Liver (tissue), 9 donors: ENCODE measurements around the gene NARS2. TPM values are rescaled to one million over a fixed set of nuclear protein-coding genes. Genes with fewer than 3 reads are reported as not detected.

Experiments used
- DNase-seq: peaks from one replicate; pipeline ENCODE4 v3.0.0-alpha.2; 2017; ENCODE audit warnings: low spot score
- H3K27ac ChIP-seq, 2 donors: one replicate each; pipeline ENCODE4 v1.7.0; 2013; ENCODE audit warnings: inconsistent platforms in 2 of 2, low read length in 2 of 2, control low read depth in 1 of 2, low read depth in 1 of 2, mild to moderate bottlenecking in 1 of 2
- H3K27me3 ChIP-seq, 4 donors: one replicate each; pipeline versions ENCODE4 v1.6.1 to v1.7.0; 2013; ENCODE audit warnings: low read length in 3 of 4, inconsistent platforms in 1 of 4, mild to moderate bottlenecking in 1 of 4, moderate library complexity in 1 of 4; ENCODE audit not compliant: control insufficient read depth in 4 of 4, insufficient read depth in 4 of 4
- H3K36me3 ChIP-seq, 4 donors: one replicate each; pipeline versions ENCODE4 v1.6.1 to v1.7.0; 2013; ENCODE audit warnings: low read length in 3 of 4, mild to moderate bottlenecking in 3 of 4, low read depth in 1 of 4, moderate library complexity in 1 of 4; ENCODE audit not compliant: control insufficient read depth in 4 of 4, insufficient read depth in 3 of 4
- H3K4me1 ChIP-seq, 4 donors: one replicate each; pipeline versions ENCODE4 v1.6.1 to v1.7.0; 2013; ENCODE audit warnings: low read length in 3 of 4, mild to moderate bottlenecking in 3 of 4, moderate library complexity in 1 of 4; ENCODE audit not compliant: control insufficient read depth in 4 of 4, insufficient read depth in 4 of 4
- H3K4me3 ChIP-seq, 3 donors: one replicate each; pipeline versions ENCODE4 v1.6.1 to v1.7.0; 2013; ENCODE audit warnings: low read length in 3 of 3, control low read depth in 1 of 3, low read depth in 1 of 3, mild to moderate bottlenecking in 1 of 3
- H3K9ac ChIP-seq, 2 donors: one replicate each; pipeline ENCODE4 v1.7.0; 2013; ENCODE audit warnings: low read length in 2 of 2, mild to moderate bottlenecking in 2 of 2, moderate library complexity in 2 of 2, control low read depth in 1 of 2, low read depth in 1 of 2
- H3K9me3 ChIP-seq, 4 donors: one replicate each; pipeline versions ENCODE4 v1.6.1 to v1.7.0; 2013; ENCODE audit warnings: low read length in 3 of 4; ENCODE audit not compliant: control insufficient read depth in 4 of 4
- EGR1 ChIP-seq, 2 donors: IDR thresholded peaks; 2 replicates each; pipeline ENCODE4 v1.6.1; 2016 to 2018; ENCODE audit warnings: antibody characterized with exemption in 2 of 2, low read depth in 2 of 2
- FOXA1 ChIP-seq: IDR thresholded peaks from 2 replicates; pipeline ENCODE4 v1.6.1; 2016; ENCODE audit warnings: antibody characterized with exemption
- FOXA2 ChIP-seq: IDR thresholded peaks from 2 replicates; pipeline ENCODE4 v1.6.1; 2016; ENCODE audit warnings: antibody characterized with exemption
- GABPA ChIP-seq, 2 donors: IDR thresholded peaks in 1 of 2; conservative IDR thresholded peaks in 1 of 2; 2 replicates each; pipeline ENCODE4 v1.6.1; 2016; ENCODE audit warnings: antibody characterized with exemption in 2 of 2, mild to moderate bottlenecking in 1 of 2, moderate library complexity in 1 of 2
- HNF4A ChIP-seq, 2 donors: conservative IDR thresholded peaks; 2 replicates each; pipeline ENCODE4 v1.6.1; 2016; ENCODE audit warnings: antibody characterized with exemption in 2 of 2, mild to moderate bottlenecking in 2 of 2
- HNF4G ChIP-seq: IDR thresholded peaks from 2 replicates; pipeline ENCODE4 v1.6.1; 2016; ENCODE audit warnings: antibody characterized with exemption
- JUND ChIP-seq, 2 donors: IDR thresholded peaks; 2 replicates each; pipeline ENCODE4 v1.6.1; 2016; ENCODE audit warnings: antibody characterized with exemption in 2 of 2
- NR2F2 ChIP-seq: IDR thresholded peaks from 2 replicates; pipeline ENCODE4 v1.6.1; 2016; ENCODE audit warnings: antibody characterized with exemption
- RAD21 ChIP-seq, 2 donors: IDR thresholded peaks; 2 replicates each; pipeline ENCODE4 v1.6.1; 2016; ENCODE audit warnings: antibody characterized with exemption in 2 of 2, mild to moderate bottlenecking in 2 of 2
- RXRA ChIP-seq, 2 donors: IDR thresholded peaks; 2 replicates each; pipeline ENCODE4 v1.6.1; 2017 to 2018; ENCODE audit warnings: antibody characterized with exemption in 2 of 2, mild to moderate bottlenecking in 1 of 2
- SP1 ChIP-seq: IDR thresholded peaks from 2 replicates; pipeline ENCODE4 v1.6.1; 2018; ENCODE audit warnings: antibody characterized with exemption, mild to moderate bottlenecking
- TAF1 ChIP-seq: conservative IDR thresholded peaks from 2 replicates; pipeline ENCODE4 v1.6.1; 2016; ENCODE audit warnings: antibody characterized with exemption, mild to moderate bottlenecking
- YY1 ChIP-seq: IDR thresholded peaks from 2 replicates; pipeline ENCODE4 v1.6.1; 2016; ENCODE audit warnings: antibody characterized with exemption, mild to moderate bottlenecking
- WGBS: extraction: QIAGEN DNeasy Blood & Tissue Kit; methylation state at CpG from one replicate; pipeline ENCODE4 v1.1.7; 2013; 5-methylcytosine and 5-hydroxymethylcytosine counted together
- polyA plus RNA-seq, 2 donors: library from polyadenylated mRNA; stranded (reverse) in 1 of 2; unstranded in 1 of 2; fragments of 200-250 nt in 1 of 2; fragments of >200 nt in 1 of 2; fragmentation: Nextera tagmentation in 1 of 2; extraction: Ambion mirVana in 1 of 2; gene quantifications; one replicate each; pipeline versions ENCODE4 v1.2.1 to v1.2.3, GENCODE V29; 2013 to 2015
- total RNA-seq, 2 donors: library from RNA; depleted of rRNA; stranded (reverse); fragments of >200 nt; gene quantifications; one replicate each; pipeline ENCODE4 v1.2.3, GENCODE V29; 2014
- TF ChIP-seq, protein P1 (sequence below): IDR thresholded peaks from 2 replicates; pipeline ENCODE4 v1.6.1; 2016; ENCODE audit warnings: antibody characterized with exemption
- TF ChIP-seq, protein P2 (sequence below): IDR thresholded peaks from 2 replicates; pipeline ENCODE4 v1.6.1; 2016; ENCODE audit warnings: antibody characterized with exemption
- TF ChIP-seq, protein P3 (sequence below): IDR thresholded peaks from 2 replicates; pipeline ENCODE4 v1.6.1; 2016; ENCODE audit warnings: antibody characterized with exemption, mild to moderate bottlenecking
- TF ChIP-seq, protein P4 (sequence below): IDR thresholded peaks from 2 replicates; pipeline ENCODE4 v1.6.1; 2016; ENCODE audit warnings: antibody characterized with exemption
- TF ChIP-seq, protein P5 (sequence below): fragments of 150-350 bp; IDR thresholded peaks from 2 replicates; pipeline ENCODE4 v1.5.1; 2017; ENCODE audit warnings: improper control_type of control experiment, low read depth, low read length; ENCODE audit not compliant: missing input control
- donor health status: healthy.
- donor health status: healthy.
- donor health status: healthy.
- donor health status: healthy.
- donor health status: healthy.

NARS2 gene
- total and polyA plus RNA-seq, 4 donors, result 10.4 to 19.4 (median 11.8) TPM

DNA sequence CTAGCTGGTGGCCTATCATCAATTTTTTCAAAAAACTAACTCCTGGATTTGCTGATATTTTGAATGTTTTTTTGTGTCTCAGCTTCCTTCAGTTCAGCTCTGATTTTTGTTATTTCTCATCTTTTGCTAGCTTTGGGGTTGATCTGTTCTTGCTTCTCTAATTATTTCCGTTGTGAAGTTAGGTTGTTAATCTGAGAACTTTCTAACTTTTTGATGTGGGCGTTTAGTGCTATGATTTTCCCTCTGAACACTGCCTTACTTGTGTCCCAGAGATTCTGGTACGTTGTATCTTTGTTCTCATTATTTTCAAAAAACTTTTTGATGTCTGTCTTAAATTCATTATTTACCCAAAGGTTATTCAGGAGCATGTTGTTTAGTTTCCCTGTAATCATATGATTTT lies 19.1 kb downstream of the NARS2 start:
- TF ChIP-seq FOXA2 (no peak), RAD21 (IDR thresholded peaks at IDR 0.05) (no peak), YY1 (no peak), GABPA (IDR thresholded peaks at IDR 0.05 in 1 of 2, conservative IDR thresholded peaks at IDR 0.05 in 1 of 2) (no peak), FOXA1 (no peak), NR2F2 (no peak), TAF1 (no peak), HNF4A (conservative IDR thresholded peaks at IDR 0.05) (no peak), SP1 (no peak), HNF4G (no peak), JUND (IDR thresholded peaks at IDR 0.05) (no peak), EGR1 (IDR thresholded peaks at IDR 0.05; ENCODE audit: low read depth in 2 of 2) (no peak), RXRA (IDR thresholded peaks at IDR 0.05) (no peak)
- TF ChIP-seq, protein P1, sequence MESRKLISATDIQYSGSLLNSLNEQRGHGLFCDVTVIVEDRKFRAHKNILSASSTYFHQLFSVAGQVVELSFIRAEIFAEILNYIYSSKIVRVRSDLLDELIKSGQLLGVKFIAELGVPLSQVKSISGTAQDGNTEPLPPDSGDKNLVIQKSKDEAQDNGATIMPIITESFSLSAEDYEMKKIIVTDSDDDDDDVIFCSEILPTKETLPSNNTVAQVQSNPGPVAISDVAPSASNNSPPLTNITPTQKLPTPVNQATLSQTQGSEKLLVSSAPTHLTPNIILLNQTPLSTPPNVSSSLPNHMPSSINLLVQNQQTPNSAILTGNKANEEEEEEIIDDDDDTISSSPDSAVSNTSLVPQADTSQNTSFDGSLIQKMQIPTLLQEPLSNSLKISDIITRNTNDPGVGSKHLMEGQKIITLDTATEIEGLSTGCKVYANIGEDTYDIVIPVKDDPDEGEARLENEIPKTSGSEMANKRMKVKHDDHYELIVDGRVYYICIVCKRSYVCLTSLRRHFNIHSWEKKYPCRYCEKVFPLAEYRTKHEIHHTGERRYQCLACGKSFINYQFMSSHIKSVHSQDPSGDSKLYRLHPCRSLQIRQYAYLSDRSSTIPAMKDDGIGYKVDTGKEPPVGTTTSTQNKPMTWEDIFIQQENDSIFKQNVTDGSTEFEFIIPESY, result no peak
- TF ChIP-seq, protein P2, sequence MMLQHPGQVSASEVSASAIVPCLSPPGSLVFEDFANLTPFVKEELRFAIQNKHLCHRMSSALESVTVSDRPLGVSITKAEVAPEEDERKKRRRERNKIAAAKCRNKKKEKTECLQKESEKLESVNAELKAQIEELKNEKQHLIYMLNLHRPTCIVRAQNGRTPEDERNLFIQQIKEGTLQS, result no peak
- TF ChIP-seq, protein P3, sequence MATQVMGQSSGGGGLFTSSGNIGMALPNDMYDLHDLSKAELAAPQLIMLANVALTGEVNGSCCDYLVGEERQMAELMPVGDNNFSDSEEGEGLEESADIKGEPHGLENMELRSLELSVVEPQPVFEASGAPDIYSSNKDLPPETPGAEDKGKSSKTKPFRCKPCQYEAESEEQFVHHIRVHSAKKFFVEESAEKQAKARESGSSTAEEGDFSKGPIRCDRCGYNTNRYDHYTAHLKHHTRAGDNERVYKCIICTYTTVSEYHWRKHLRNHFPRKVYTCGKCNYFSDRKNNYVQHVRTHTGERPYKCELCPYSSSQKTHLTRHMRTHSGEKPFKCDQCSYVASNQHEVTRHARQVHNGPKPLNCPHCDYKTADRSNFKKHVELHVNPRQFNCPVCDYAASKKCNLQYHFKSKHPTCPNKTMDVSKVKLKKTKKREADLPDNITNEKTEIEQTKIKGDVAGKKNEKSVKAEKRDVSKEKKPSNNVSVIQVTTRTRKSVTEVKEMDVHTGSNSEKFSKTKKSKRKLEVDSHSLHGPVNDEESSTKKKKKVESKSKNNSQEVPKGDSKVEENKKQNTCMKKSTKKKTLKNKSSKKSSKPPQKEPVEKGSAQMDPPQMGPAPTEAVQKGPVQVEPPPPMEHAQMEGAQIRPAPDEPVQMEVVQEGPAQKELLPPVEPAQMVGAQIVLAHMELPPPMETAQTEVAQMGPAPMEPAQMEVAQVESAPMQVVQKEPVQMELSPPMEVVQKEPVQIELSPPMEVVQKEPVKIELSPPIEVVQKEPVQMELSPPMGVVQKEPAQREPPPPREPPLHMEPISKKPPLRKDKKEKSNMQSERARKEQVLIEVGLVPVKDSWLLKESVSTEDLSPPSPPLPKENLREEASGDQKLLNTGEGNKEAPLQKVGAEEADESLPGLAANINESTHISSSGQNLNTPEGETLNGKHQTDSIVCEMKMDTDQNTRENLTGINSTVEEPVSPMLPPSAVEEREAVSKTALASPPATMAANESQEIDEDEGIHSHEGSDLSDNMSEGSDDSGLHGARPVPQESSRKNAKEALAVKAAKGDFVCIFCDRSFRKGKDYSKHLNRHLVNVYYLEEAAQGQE, result no peak
- TF ChIP-seq, protein P4, sequence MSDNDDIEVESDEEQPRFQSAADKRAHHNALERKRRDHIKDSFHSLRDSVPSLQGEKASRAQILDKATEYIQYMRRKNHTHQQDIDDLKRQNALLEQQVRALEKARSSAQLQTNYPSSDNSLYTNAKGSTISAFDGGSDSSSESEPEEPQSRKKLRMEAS, result no peak
- TF ChIP-seq, protein P5, sequence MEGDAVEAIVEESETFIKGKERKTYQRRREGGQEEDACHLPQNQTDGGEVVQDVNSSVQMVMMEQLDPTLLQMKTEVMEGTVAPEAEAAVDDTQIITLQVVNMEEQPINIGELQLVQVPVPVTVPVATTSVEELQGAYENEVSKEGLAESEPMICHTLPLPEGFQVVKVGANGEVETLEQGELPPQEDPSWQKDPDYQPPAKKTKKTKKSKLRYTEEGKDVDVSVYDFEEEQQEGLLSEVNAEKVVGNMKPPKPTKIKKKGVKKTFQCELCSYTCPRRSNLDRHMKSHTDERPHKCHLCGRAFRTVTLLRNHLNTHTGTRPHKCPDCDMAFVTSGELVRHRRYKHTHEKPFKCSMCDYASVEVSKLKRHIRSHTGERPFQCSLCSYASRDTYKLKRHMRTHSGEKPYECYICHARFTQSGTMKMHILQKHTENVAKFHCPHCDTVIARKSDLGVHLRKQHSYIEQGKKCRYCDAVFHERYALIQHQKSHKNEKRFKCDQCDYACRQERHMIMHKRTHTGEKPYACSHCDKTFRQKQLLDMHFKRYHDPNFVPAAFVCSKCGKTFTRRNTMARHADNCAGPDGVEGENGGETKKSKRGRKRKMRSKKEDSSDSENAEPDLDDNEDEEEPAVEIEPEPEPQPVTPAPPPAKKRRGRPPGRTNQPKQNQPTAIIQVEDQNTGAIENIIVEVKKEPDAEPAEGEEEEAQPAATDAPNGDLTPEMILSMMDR, result no peak
- Histone ChIP-seq H3K36me3 (peaks cover 2 to 5% (median 4%) of the 10 kb centered on the region in 4 donors), H3K27ac (no peak overlapping the region), H3K4me3 (no peak overlapping the region), H3K27me3 (no peaks in the 10 kb centered on the region), H3K9me3 (no peaks in the 10 kb centered on the region), H3K4me1 (peaks cover 0 to 4% (median 1%) of the 10 kb centered on the region in 4 donors), H3K9ac (no peak overlapping the region)
- 94% methylated on average over 3 of the region's 3 CpGs for WGBS
- DNase-seq, result no peak
